Lung (tissue), 12 donors: Measurements from ENCODE around the gene NFS1. TPM values are rescaled to one million over a fixed set of nuclear protein-coding genes. Genes with fewer than 3 reads are reported as not detected.

Experiments used
- ATAC-seq: fragments of 200-7000 bp; cut with Tn5 transposase; one replicate; pipeline ENCODE4 v1.9.1; 2020; ENCODE audit warnings: moderate number of reproducible peaks; ENCODE audit not compliant: insufficient read depth, low FRiP score
- DNase-seq, 3 donors: peaks; one replicate each; pipeline ENCODE4 v3.0.0-alpha.2; 2013 to 2017
- H3K27ac ChIP-seq, 2 donors: one replicate each; pipeline ENCODE4 v1.5.1; 2013; ENCODE audit warnings: mild to moderate bottlenecking in 2 of 2, moderate library complexity in 2 of 2, control low read depth in 1 of 2, inconsistent platforms in 1 of 2, low read depth in 1 of 2, low read length in 1 of 2
- H3K27me3 ChIP-seq, 3 donors: one replicate each; pipeline ENCODE4 v1.5.1; 2013; ENCODE audit warnings: low read length in 2 of 3; ENCODE audit not compliant: control insufficient read depth in 3 of 3, insufficient read depth in 3 of 3
- H3K36me3 ChIP-seq, 4 donors: one replicate each; pipeline ENCODE4 v1.5.1; 2013; ENCODE audit warnings: low read length in 4 of 4, mild to moderate bottlenecking in 1 of 4, moderate library complexity in 1 of 4; ENCODE audit not compliant: control insufficient read depth in 4 of 4, insufficient read depth in 4 of 4
- H3K4me1 ChIP-seq, 5 donors: one replicate each; pipeline ENCODE4 v1.5.1; 2013; ENCODE audit warnings: low read length in 5 of 5, mild to moderate bottlenecking in 2 of 5, moderate library complexity in 1 of 5; ENCODE audit not compliant: control insufficient read depth in 5 of 5, insufficient read depth in 5 of 5
- H3K4me3 ChIP-seq: one replicate; pipeline ENCODE4 v1.5.1; 2013; ENCODE audit warnings: mild to moderate bottlenecking, control low read depth, moderate library complexity
- H3K9ac ChIP-seq, 2 donors: one replicate each; pipeline ENCODE4 v1.5.1; 2013; ENCODE audit warnings: low read length in 2 of 2, control low read depth in 1 of 2; ENCODE audit not compliant: insufficient read depth in 1 of 2
- H3K9me3 ChIP-seq, 4 donors: one replicate each; pipeline ENCODE4 v1.5.1; 2013; ENCODE audit warnings: low read length in 3 of 4, mild to moderate bottlenecking in 1 of 4, moderate library complexity in 1 of 4; ENCODE audit not compliant: control insufficient read depth in 4 of 4, insufficient read depth in 3 of 4
- WGBS, 2 donors: extraction: QIAGEN DNeasy Blood & Tissue Kit; methylation state at CpG; one replicate each; pipeline ENCODE4 v1.1.7; 2013; 5-methylcytosine and 5-hydroxymethylcytosine counted together
- polyA plus RNA-seq, 2 donors: library from polyadenylated mRNA; stranded (reverse); fragments of 200-250 nt; gene quantifications; one replicate each; pipeline ENCODE4 v1.2.1, GENCODE V29; 2013
- total RNA-seq, 2 donors: library from RNA; depleted of rRNA in 1 of 2; stranded (reverse); fragments of >200 nt in 1 of 2; gene quantifications; one replicate each; pipeline ENCODE4 v1.2.1, GENCODE V29; 2014 to 2021
- TF ChIP-seq, protein P1 (sequence below): IDR thresholded peaks from 2 replicates; pipeline ENCODE4 v1.5.1; 2012; ENCODE audit warnings: mild to moderate bottlenecking; ENCODE audit errors: control extremely low read depth, extremely low read depth
- donor health status: control.
- donor health status: control.
- donor health status: Bipolar disorder and iron deficiency.
- donor health status: healthy.
- donor health status: DM: yes; HTN: yes; CAD: no.

NFS1 gene
- total and polyA plus RNA-seq, 4 donors, result 18.8 to 33.9 (median 23.7) TPM

GRCh38 chr20:35731862-35732643 is 32.9 kb upstream of the NFS1 start:
- ATAC-seq (no peak), DNase-seq (no peak)
- H3K4me1 ChIP-seq, result peaks cover 0 to 25% (median 3%) of the 10 kb centered on the region in 5 donors
- no peak overlapping the region for H3K27ac ChIP-seq
- TF ChIP-seq, protein P1, sequence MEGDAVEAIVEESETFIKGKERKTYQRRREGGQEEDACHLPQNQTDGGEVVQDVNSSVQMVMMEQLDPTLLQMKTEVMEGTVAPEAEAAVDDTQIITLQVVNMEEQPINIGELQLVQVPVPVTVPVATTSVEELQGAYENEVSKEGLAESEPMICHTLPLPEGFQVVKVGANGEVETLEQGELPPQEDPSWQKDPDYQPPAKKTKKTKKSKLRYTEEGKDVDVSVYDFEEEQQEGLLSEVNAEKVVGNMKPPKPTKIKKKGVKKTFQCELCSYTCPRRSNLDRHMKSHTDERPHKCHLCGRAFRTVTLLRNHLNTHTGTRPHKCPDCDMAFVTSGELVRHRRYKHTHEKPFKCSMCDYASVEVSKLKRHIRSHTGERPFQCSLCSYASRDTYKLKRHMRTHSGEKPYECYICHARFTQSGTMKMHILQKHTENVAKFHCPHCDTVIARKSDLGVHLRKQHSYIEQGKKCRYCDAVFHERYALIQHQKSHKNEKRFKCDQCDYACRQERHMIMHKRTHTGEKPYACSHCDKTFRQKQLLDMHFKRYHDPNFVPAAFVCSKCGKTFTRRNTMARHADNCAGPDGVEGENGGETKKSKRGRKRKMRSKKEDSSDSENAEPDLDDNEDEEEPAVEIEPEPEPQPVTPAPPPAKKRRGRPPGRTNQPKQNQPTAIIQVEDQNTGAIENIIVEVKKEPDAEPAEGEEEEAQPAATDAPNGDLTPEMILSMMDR, result no peak
- H3K4me3 ChIP-seq, result no peak overlapping the region
- H3K36me3 ChIP-seq, result peaks cover 24 to 75% (median 44%) of the 10 kb centered on the region in 4 donors
- no peaks in the 10 kb centered on the region for H3K9me3 ChIP-seq
- H3K27me3 ChIP-seq, result no peaks in the 10 kb centered on the region
- WGBS, 2 donors, result 92% methylated on average over 24 of the region's 24 CpGs
- no peak overlapping the region for H3K9ac ChIP-seq

- no peak overlapping the region for H3K27ac ChIP-seq
- H3K36me3 ChIP-seq, result peaks cover 25 to 75% (median 47%) of the 10 kb centered on the region in 4 donors
- peaks cover 0 to 22% (median 3%) of the 10 kb centered on the region in 5 donors for H3K4me1 ChIP-seq
These were observed 32.3 kb upstream of the NFS1 start for GRCh38 chr20:35731469-35731788.

GRCh38 chr20:35730583-35731468 is 31.7 kb upstream of the NFS1 start:
- no peak overlapping the region for H3K4me3 ChIP-seq
- no peaks in the 10 kb centered on the region for H3K27me3 ChIP-seq
- TF ChIP-seq, protein P1, result no peak
- ATAC-seq, result no peak
- H3K9ac ChIP-seq, result no peak overlapping the region
- H3K4me1 ChIP-seq, result peaks cover 0 to 19% (median 2%) of the 10 kb centered on the region in 5 donors
- peaks cover 28 to 75% (median 49%) of the 10 kb centered on the region in 4 donors for H3K36me3 ChIP-seq
- DNase-seq, result no peak
- H3K27ac ChIP-seq, result no peak overlapping the region
- WGBS, 2 donors, result 58 to 77% methylated on average over 4 of the region's 4 CpGs
- H3K9me3 ChIP-seq, result no peaks in the 10 kb centered on the region

More at GRCh38 chr20:35731469-35731788, 32.3 kb upstream of the NFS1 start:
- no peak overlapping the region for H3K9ac ChIP-seq
- no peak overlapping the region for H3K4me3 ChIP-seq
- 59 to 79% methylated on average over 2 of the region's 2 CpGs for WGBS, 2 donors
- TF ChIP-seq, protein P1, result no peak
- no peaks in the 10 kb centered on the region for H3K27me3 ChIP-seq
- DNase-seq, result no peak
- no peak for ATAC-seq
- no peaks in the 10 kb centered on the region for H3K9me3 ChIP-seq
